GM21786 (cell line): ENCODE results near the gene ATP1A2.

Experiments used
- ATAC-seq: cut with Tn5 transposase; IDR thresholded peaks from one replicate; pipeline ENCODE4 v1.9.1; 2021; ENCODE audit not compliant: unreplicated experiment

ATP1A2 gene

GRCh38 chr1:160115545-160116282 lies at the start of gene ATP1A2:
Gene ATP1A2 (plus strand): TSS chr1:160115759. CDS start chr1:160115862, 103 bp downstream.
- ATAC-seq = no peak

DNA sequence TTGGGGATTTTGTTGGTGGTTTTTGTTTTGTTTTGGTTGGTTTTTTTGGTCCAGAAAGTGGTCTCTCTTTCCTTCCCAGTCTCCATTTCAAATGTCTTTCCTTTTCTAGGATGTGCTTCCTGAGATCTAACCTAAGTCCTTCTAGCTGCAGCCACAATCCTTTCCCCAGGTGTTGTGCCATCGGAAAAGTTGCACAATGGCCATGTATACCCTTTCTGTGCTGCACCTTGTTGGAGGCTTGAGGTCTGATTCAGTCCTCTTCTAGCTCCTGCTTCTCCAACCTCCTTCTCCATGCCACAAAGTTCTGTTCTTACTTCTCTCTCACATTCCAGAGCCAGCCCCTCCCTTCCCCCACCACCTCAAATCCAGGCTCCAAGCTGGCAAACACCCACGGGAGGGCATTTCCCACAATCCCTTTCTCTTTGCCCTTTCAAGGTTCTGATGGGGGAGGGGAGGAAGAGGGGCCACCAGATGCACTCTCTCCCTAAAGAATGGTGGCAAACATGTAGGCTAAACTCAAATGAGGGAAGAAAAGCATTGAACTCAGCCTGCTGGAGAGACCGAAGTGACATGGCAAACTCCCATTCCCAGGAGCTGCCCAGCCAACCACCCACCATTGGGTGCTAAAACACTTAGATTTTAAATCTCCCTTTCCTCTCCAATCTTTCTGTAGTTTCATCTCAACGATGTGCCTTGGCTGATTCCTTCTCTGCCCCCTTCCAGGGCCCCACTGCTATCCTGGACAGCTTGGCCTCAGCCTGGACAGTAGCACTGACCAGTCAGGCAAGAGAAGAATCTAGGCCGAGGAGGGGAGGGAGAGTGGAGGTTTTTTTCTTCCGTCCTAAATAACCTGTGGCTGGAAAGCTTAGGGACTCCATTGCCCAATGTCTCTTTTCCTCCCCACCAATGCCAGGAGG lies 48.5 kb upstream of the ATP1A2 start:
- ATAC-seq = no peak

GRCh38 chr1:160068225-160068624 lies 47.3 kb upstream of the ATP1A2 start:
- no peak for ATAC-seq

- ATAC-seq = no peak
Observed at GRCh38 chr1:160069460-160070231, 45.9 kb upstream of the ATP1A2 start, which contains the start of gene KCNJ10. Gene KCNJ10 (minus strand): TSS chr1:160070160. CDS start chr1:160042532, 27,628 bp downstream.

DNA sequence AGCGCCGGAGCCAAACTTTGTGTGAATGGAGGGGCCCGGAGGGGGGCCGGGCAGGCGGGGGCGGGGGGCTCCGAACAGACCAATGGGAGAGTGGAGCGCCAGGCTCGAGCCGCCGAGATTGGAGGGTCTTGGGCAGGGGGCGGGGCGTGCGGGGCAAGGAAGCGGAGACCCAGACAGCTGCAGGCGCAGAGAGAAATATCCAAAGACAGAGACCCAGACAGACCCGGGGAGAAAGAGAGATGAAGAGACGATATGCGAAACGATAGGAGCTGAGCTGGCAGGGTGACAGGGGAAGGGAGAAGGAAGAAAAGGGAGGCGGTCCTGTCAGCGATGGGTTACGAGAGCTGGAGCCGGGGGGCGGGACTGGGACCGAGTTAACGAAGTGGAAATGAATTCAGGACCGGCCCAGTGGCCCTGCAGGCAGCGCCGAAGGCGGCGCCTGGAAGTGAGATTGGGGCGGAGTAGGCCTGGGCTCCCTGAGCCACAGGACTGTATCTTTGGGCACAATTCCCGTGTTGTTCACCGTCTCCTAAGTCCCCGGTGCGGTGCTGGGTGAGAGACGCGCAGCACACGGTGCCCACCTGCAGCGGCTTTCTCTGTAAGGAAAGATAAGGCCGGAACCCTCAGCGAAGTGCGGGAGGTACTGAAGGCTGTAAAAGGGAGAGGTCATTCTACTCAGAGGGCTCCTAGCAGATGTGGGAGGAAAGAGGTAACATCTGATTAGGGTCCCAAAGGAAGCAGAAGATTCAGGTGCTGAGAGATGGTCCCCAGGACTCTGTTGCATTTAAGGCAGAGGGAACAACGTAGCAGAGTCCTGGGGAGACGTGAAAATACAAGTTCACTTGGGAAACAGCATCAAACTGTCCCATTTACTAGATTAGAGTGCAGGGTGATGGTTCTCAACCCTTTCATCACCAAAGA lies 45.1 kb upstream of the ATP1A2 start:
- ATAC-seq = no peak

DNA sequence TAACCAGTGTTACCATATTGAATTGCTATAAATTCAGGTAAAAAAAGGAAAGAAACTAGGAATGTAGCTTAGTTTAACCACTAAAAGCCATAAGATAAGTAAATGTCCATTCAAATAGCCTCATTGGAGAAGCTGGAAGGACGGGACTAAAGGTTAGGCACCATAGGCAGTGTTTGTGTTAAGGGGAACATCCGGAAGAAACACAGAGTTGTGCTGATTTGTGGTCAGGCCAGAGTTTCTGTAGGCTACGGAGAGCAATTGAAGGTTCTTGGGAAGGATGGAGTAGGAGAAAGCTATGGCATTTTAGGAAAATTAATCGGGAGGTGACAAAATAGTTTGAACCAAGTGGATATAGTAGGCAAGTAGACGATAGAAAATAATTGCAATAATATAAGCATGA lies 44.3 kb upstream of the ATP1A2 start:
- ATAC-seq = no peak

GRCh38 chr1:160074865-160075264 lies 40.7 kb upstream of the ATP1A2 start:
- no peak for ATAC-seq

- no peak for ATAC-seq
Observed at GRCh38 chr1:160075836-160076235, 39.7 kb upstream of the ATP1A2 start.

DNA sequence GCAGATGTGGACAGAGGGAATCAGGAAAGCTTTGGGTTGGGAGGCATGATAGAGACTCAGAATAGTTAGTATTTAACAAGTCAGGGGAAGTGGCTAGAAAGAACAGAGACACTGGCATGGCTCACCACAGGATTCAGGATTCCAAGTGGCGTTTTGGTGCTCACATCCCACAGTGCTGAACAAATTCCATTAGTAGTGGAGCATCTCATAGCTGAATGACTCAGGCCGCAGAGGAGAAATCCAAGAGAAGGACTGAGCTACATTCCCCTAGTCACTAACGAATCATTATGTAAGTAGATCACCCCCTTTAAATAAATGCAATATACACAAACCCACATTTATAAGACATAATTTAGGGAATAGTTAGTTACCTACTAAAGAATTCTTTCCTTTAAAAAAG lies 39.3 kb upstream of the ATP1A2 start:
- ATAC-seq = no peak

GRCh38 chr1:160077486-160077885 lies 38.1 kb upstream of the ATP1A2 start:
- no peak for ATAC-seq

DNA sequence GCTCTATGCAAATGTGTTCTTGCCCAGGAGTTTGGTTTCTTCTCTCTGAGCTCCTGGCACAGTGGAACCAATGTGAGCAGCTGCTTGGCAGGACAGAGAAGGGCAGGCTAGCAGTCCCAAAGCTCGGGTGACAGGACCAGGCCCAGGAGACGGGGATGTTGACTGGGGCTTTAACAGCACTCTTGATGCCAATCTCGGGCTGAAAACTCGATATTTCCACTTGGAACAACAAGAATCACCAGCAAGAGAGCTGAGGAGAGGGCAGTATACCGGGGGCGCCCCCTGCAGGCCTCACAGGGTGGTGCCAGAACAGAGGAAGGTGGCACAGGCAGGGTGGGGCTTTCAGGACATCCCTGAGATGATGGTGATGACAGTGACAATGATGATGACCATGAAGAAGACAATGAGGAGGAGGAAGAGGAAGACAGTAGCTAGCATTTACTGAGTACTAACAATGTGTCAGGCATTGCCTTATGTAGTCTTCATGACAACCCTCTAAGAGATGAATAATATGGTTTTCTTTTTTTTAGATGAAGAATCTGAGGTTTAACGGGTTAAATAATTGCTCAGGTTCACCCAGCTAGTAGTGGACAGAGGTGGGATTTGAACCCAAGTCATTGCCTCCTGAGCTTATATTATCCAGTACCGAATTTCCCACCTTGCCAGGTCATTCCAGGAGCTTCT lies 36.9 kb upstream of the ATP1A2 start:
- ATAC-seq = no peak

GRCh38 chr1:160079448-160079847 lies 36.1 kb upstream of the ATP1A2 start:
- ATAC-seq = no peak

- ATAC-seq = no peak
Observed at GRCh38 chr1:160080381-160081100, 35.0 kb upstream of the ATP1A2 start.

DNA sequence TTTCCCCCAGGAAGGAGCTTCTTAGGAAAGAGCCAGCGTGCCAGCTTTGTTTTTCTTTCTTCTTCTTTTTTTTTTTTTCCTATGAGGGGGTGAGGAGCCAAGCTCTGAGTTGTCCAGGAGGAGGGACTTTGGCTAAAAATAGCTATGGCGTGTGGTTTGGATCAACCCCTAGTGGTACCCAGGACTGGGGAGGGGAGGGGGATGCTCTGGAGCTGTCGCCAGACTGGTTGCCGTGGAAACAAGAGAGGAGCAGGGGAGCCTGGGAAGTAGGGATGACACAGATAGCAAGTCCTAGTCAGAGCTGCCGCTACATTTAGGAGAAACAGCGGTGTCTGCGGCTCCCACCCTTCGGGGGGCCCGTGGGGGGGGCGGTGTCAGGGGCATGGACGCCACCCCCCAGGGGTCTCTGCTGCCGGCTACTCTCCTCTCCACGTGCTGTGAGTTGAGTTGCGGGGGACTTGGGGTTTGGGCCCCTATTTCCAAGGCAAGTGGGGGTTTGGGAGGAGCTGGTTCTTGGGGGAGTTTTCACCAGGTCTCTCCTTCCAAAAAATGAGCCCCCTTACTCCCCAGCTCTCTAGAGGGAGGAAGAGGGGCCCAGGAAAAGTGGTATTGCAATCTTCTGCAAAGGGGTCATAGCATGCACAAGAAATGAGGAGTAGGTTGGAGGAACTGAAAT lies 34.2 kb upstream of the ATP1A2 start, which contains the start of gene KCNJ9:
Gene KCNJ9, plus strand, starts transcription at position 278 of the 676 bp plus-strand sequence. CDS start 2,493 bp downstream, outside the sequence.
- ATAC-seq = no peak

GRCh38 chr1:160082487-160082886 lies 33.1 kb upstream of the ATP1A2 start:
- no peak for ATAC-seq

GRCh38 chr1:160082926-160083325 lies 32.6 kb upstream of the ATP1A2 start:
- ATAC-seq = no peak

- no peak for ATAC-seq
Observed at GRCh38 chr1:160083968-160084770, 31.4 kb upstream of the ATP1A2 start.
